Endothelial cell of umbilical vein (primary cell): ENCODE data around the gene GLI3. TPM values are rescaled to one million over a fixed set of nuclear protein-coding genes. Genes with fewer than 3 reads are reported as not detected.

Source experiments
- BruUV-seq: library from RNA; stranded (reverse); fragments of 400-500 nt; replicated peaks from 2 replicates; lab custom pipeline; 2021; lab: Mats Ljungman, UMichigan
- CTCF ChIA-PET: fragments of 300-600, 350-600 bp; sonication (Branson Sonifier 250); formaldehyde crosslinking; loops from one replicate; lab custom pipeline; 2021; ENCODE audit warnings: antibody characterized with exemption, inconsistent platforms; lab: Charles Lee
- POLR2A ChIA-PET: fragments of 300-600, 350-600 bp; sonication (Branson Sonifier 250); formaldehyde crosslinking; loops from one replicate; lab custom pipeline; 2021; ENCODE audit warnings: antibody characterized with exemption, inconsistent platforms; lab: Charles Lee
- DNase-seq: peaks from one replicate; pipeline ENCODE4 v3.0.0-alpha.2; 2011; ENCODE audit warnings: low read depth, low spot score
- FAIRE-seq: peaks from 2 replicates; lab custom pipeline; 2011; peaks lifted over from hg19 to GRCh38; lab: Jason Lieb, UNC
- H2AFZ ChIP-seq: 2 replicates; pipeline ENCODE4 v1.6.0; 2012; ENCODE audit warnings: low read depth, low read length, control low read depth, inconsistent platforms
- H3K27ac ChIP-seq: 2 replicates; pipeline ENCODE4 v1.5.1; 2011; ENCODE audit warnings: low read depth, mild to moderate bottlenecking, control low read depth, low read length, moderate library complexity; ENCODE audit not compliant: insufficient read depth
- H3K27me3 ChIP-seq, 2 experiments: 2 replicates each; pipeline versions ENCODE4 v1.6.0 to v1.6.1; 2011; ENCODE audit warnings: low read length in 2 of 2, mixed read lengths in 1 of 2; ENCODE audit not compliant: control insufficient read depth in 2 of 2, insufficient read depth in 2 of 2
- H3K36me3 ChIP-seq, 2 experiments: 2 replicates in 1 of 2; 3 replicates in 1 of 2; pipeline ENCODE4 v1.5.1; 2011; ENCODE audit warnings: low read length in 2 of 2, mild to moderate bottlenecking in 1 of 2, moderate library complexity in 1 of 2; ENCODE audit not compliant: control insufficient read depth in 2 of 2, insufficient read depth in 2 of 2; ENCODE audit errors: extremely low read depth in 1 of 2
- H3K4me1 ChIP-seq: 3 replicates; pipeline ENCODE4 v1.5.1; 2011; ENCODE audit warnings: mild to moderate bottlenecking, low read length; ENCODE audit not compliant: control insufficient read depth, insufficient read depth; ENCODE audit errors: extremely low read depth
- H3K4me2 ChIP-seq: 2 replicates; pipeline ENCODE4 v1.6.1; 2011; ENCODE audit warnings: low read length, control low read depth, mixed read lengths; ENCODE audit not compliant: insufficient read depth
- H3K4me3 ChIP-seq, 3 experiments: fragments of 200-600 bp in 1 of 3; sonication (generic), shearing (Covaris generic) in 1 of 3; replicated peaks in 1 of 3; 2 replicates each; pipeline ENCODE4 v1.5.1; 2011 to 2016; ENCODE audit warnings: control low read depth in 3 of 3, low read length in 3 of 3, mild to moderate bottlenecking in 2 of 3, inconsistent platforms in 1 of 3, low read depth in 1 of 3, moderate library complexity in 1 of 3; ENCODE audit not compliant: insufficient read depth in 1 of 3
- H3K79me2 ChIP-seq: 2 replicates; pipeline ENCODE4 v1.6.0; 2012; ENCODE audit warnings: low read length, inconsistent platforms; ENCODE audit not compliant: control insufficient read depth, insufficient read depth
- H3K9ac ChIP-seq: replicated peaks from 2 replicates; pipeline ENCODE3; 2011; ENCODE audit warnings: low read length, control low read depth; ENCODE audit not compliant: insufficient read depth; ENCODE audit errors: extremely low read depth
- H3K9me1 ChIP-seq: replicated peaks from 3 replicates; pipeline ENCODE4 v1.6.0; 2011; ENCODE audit warnings: mild to moderate bottlenecking, low read length; ENCODE audit not compliant: control insufficient read depth, insufficient read depth; ENCODE audit errors: extremely low read depth
- H3K9me3 ChIP-seq: replicated peaks from 2 replicates; pipeline ENCODE4 v1.5.1; 2012; ENCODE audit warnings: low read length, inconsistent platforms; ENCODE audit not compliant: control insufficient read depth, insufficient read depth
- H4K20me1 ChIP-seq: replicated peaks from 2 replicates; pipeline ENCODE3; 2011; ENCODE audit warnings: mild to moderate bottlenecking, low read length; ENCODE audit not compliant: control insufficient read depth, insufficient read depth; ENCODE audit errors: extremely low read depth
- EZH2 ChIP-seq: IDR thresholded peaks from 2 replicates; pipeline ENCODE4 v1.6.1; 2012; ENCODE audit warnings: borderline replicate concordance, low read depth, mild to moderate bottlenecking, moderate library complexity, low read length, inconsistent platforms; ENCODE audit not compliant: severe bottlenecking
- FOS ChIP-seq: IDR thresholded peaks from 2 replicates; pipeline ENCODE4 v1.6.1; 2011; ENCODE audit warnings: mild to moderate bottlenecking, low read length, moderate library complexity, borderline replicate concordance; ENCODE audit not compliant: insufficient read depth
- GATA2 ChIP-seq: IDR thresholded peaks from 2 replicates; pipeline ENCODE4 v1.7.0; 2011; ENCODE audit warnings: low read depth, mild to moderate bottlenecking, moderate library complexity, mixed read lengths, low read length; ENCODE audit not compliant: insufficient read length, insufficient read depth
- JUN ChIP-seq: IDR thresholded peaks from 2 replicates; pipeline ENCODE4 v1.6.1; 2011; ENCODE audit warnings: borderline replicate concordance, low read depth; ENCODE audit not compliant: insufficient read length, insufficient read depth
- MYC ChIP-seq: IDR thresholded peaks from one replicate; pipeline ENCODE4 v1.6.1; 2011; ENCODE audit warnings: mild to moderate bottlenecking, low read depth, low read length
- POLR2A ChIP-seq: IDR thresholded peaks from 2 replicates; pipeline ENCODE4 v1.6.1; 2012; ENCODE audit warnings: low read depth, mild to moderate bottlenecking, control low read depth, low read length
- POLR2AphosphoS5 ChIP-seq: IDR thresholded peaks from 2 replicates; pipeline ENCODE4 v1.6.1; 2012; ENCODE audit warnings: low read depth, mild to moderate bottlenecking, control low read depth, low read length, moderate library complexity; ENCODE audit not compliant: insufficient read depth
- dilution Hi-C: fragments of 300-500 bp; cut with MboI; formaldehyde crosslinking; loops from one replicate; pipeline ENCODE4 v1.15.0; 2019; ENCODE audit warnings: low sequenced_read_pairs; ENCODE audit not compliant: extremely low pct_ligation_motif_present
- intact Hi-C: fragments of 100-400 bp; cut with micrococcal nuclease; formaldehyde crosslinking; loops from one replicate; pipeline ENCODE4 v1.10.0; 2022
- polyA plus RNA-seq, 4 experiments: library from polyadenylated mRNA; depleted of rRNA in 3 of 4; stranded (reverse) in 3 of 4; unstranded in 1 of 4; fragments of >200 nt; gene quantifications; 2 replicates each; pipeline versions ENCODE4 v1.2.1 to v1.2.3, GENCODE V29; 2011 to 2012; ENCODE audit warnings: missing spikeins in 1 of 4
- total RNA-seq: library from RNA; stranded (reverse); gene quantifications from 2 replicates; pipeline ENCODE4 v1.2.3, GENCODE V29; 2021
- TF ChIP-seq, protein P1 (sequence below): IDR thresholded peaks from 2 replicates; pipeline ENCODE4 v1.6.1; 2011; ENCODE audit not compliant: insufficient read depth, insufficient read length
- TF ChIP-seq, protein P2 (sequence below), 2 donors: IDR thresholded peaks; 1 replicate in 1 of 2; 2 replicates in 1 of 2; pipeline ENCODE4 v1.5.1; 2011; ENCODE audit warnings: low read length in 2 of 2, mild to moderate bottlenecking in 2 of 2, moderate library complexity in 2 of 2, control low read depth in 1 of 2, inconsistent platforms in 1 of 2, low read depth in 1 of 2; ENCODE audit not compliant: insufficient read depth in 1 of 2; ENCODE audit errors: extremely low read depth in 1 of 2

Gene GLI3
- total and polyA plus RNA-seq, 2 donors (not counting 3 experiments of a cell fraction or from before 2014, with no cell fraction given) = 6.0 to 24.9 TPM

DNA sequence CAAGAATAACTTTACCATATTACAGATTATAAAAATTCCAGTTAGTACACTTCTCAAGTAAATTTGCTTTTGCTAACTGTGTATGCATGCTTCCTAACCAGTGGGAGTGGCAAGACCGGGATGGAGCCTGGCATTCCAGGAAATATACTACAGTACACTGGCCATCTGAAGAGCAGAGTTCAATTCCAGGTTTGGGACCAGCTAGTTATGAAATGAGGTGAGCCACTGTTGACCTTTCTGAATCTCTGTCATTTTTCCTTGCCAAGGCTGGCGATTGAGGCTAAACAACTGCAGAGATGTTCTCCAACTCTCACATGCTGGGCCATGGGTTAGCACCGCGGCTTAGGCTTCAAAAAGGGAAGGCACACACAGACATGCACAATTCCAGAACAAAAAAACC is 258.2 kb downstream of the GLI3 start:
- no peaks in the 10 kb centered on the region for H3K79me2 ChIP-seq
- DNase-seq (no peak), FAIRE-seq (no peak)
- H4K20me1 ChIP-seq = no peaks in the 10 kb centered on the region
- intact Hi-C loops (loop anchor here (2.0 kb wide), 2 partner anchors 328 to 712 kb away; no protein-coding TSS in a partner anchor), dilution Hi-C loops (loop anchor here (25.0 kb wide), 1 partner anchor 258 kb away; the partner anchor contains the start of gene GLI3)
- peaks cover 0 to 8% of the 10 kb centered on the region in 2 experiments for H3K36me3 ChIP-seq
- H3K27ac ChIP-seq = no peak overlapping the region
- no TSS peak for BruUV-seq
- POLR2A ChIA-PET = no interaction called here
- CTCF ChIA-PET = interaction anchor here (0.7 to 9.3 kb wide), 20 partner anchors 8 to 898 kb away, joined by 3 to 106 read pairs (median 4); no protein-coding TSS in a partner anchor
- H3K9me1 ChIP-seq = no peaks in the 10 kb centered on the region
- no peak overlapping the region for H3K4me2 ChIP-seq
- H3K27me3 ChIP-seq = no peaks in the 10 kb centered on the region
- TF ChIP-seq, protein P1, sequence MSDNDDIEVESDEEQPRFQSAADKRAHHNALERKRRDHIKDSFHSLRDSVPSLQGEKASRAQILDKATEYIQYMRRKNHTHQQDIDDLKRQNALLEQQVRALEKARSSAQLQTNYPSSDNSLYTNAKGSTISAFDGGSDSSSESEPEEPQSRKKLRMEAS = no peak
- no peak for TF ChIP-seq GATA2
- no peak overlapping the region for H3K9ac ChIP-seq
- H3K4me3 ChIP-seq = no peak overlapping the region
- no peaks in the 10 kb centered on the region for H3K4me1 ChIP-seq
- H3K9me3 ChIP-seq = no peaks in the 10 kb centered on the region
- no peak overlapping the region for H2AFZ ChIP-seq

DNA sequence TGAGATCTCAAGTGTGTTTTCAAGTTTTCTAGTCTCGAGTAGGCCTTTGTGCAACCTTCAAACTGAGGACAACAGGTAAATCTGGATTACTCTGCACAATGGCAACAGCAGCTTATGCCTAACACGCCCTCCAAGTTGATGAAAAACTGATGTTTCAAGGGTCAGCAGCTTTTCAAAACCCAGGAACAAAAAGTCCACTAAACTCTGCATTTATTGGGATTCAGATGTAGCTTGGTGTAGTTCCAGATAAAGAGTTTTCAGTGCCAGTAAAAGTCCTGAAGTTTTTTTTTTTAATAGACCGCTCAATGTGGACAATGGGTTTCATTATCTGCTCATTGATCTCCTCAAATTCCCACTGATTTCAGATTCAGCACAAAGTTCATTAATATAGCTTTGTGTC is 259.3 kb downstream of the GLI3 start:
- H3K4me2 ChIP-seq = no peak overlapping the region
- no peaks in the 10 kb centered on the region for H3K4me1 ChIP-seq
- peaks cover 0 to 8% of the 10 kb centered on the region in 2 experiments for H3K36me3 ChIP-seq
- no peaks in the 10 kb centered on the region for H3K9me1 ChIP-seq
- H3K27ac ChIP-seq = no peak overlapping the region
- no peaks in the 10 kb centered on the region for H3K9me3 ChIP-seq
- dilution Hi-C loops = loop anchor here (25.0 kb wide), 1 partner anchor 260 kb away; the partner anchor contains the start of gene GLI3
- DNase-seq = no peak
- no peaks in the 10 kb centered on the region for H3K79me2 ChIP-seq
- no peak for FAIRE-seq
- no peak overlapping the region for H3K4me3 ChIP-seq
- no TSS peak for BruUV-seq
- CTCF ChIA-PET = interaction anchor here (0.7 to 9.3 kb wide), 40 partner anchors 11 to 909 kb away, joined by 3 to 106 read pairs (median 4); no protein-coding TSS in a partner anchor
- intact Hi-C loops = loop anchor here (1.0 to 2.0 kb wide), 6 partner anchors 35 to 899 kb away; partner anchors contain the start of gene GLI3
- no peak overlapping the region for H2AFZ ChIP-seq
- no peaks in the 10 kb centered on the region for H4K20me1 ChIP-seq
- POLR2A ChIA-PET = no interaction called here
- H3K9ac ChIP-seq = no peak overlapping the region
- H3K27me3 ChIP-seq = no peaks in the 10 kb centered on the region
- TF ChIP-seq MYC (no peak), FOS (no peak), POLR2A (no peak), JUN (no peak), GATA2 (no peak), POLR2AphosphoS5 (no peak), EZH2 (no peak)
- TF ChIP-seq, protein P1 = no peak
- TF ChIP-seq, protein P2, sequence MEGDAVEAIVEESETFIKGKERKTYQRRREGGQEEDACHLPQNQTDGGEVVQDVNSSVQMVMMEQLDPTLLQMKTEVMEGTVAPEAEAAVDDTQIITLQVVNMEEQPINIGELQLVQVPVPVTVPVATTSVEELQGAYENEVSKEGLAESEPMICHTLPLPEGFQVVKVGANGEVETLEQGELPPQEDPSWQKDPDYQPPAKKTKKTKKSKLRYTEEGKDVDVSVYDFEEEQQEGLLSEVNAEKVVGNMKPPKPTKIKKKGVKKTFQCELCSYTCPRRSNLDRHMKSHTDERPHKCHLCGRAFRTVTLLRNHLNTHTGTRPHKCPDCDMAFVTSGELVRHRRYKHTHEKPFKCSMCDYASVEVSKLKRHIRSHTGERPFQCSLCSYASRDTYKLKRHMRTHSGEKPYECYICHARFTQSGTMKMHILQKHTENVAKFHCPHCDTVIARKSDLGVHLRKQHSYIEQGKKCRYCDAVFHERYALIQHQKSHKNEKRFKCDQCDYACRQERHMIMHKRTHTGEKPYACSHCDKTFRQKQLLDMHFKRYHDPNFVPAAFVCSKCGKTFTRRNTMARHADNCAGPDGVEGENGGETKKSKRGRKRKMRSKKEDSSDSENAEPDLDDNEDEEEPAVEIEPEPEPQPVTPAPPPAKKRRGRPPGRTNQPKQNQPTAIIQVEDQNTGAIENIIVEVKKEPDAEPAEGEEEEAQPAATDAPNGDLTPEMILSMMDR (IDR thresholded peaks at IDR 0.05; ENCODE audit: extremely low read depth in 1 of 2, insufficient read depth in 1 of 2, low read depth in 1 of 2, low read length in 2 of 2) = no peak
